ENCODE data around the gene DDX54.
A peak's percentile ranks its signal among the peaks of the same experiment; 100 is the strongest.
"Not testable (repeated sequence)": the region's sequence is repeated elsewhere in the genome, so short reads cannot be mapped to it uniquely, and the experiment has no call there.

Gene DDX54

GRCh38 chr12:113216027-113216426, 30.7 kb upstream of the DDX54 start:
- no peak for DNase-seq (ENCODE audit: low read depth in 2 of 2)

GRCh38 chr12:113214895-113215400, 29.7 kb upstream of the DDX54 start:
- no peak for DNase-seq (ENCODE audit: low read depth in 2 of 2)

- no peak for DNase-seq (ENCODE audit: low read depth in 2 of 2)
Observed at GRCh38 chr12:113211160-113211559, 25.9 kb upstream of the DDX54 start.

- DNase-seq (ENCODE audit: low read depth in 2 of 2), result no peak
Observed at GRCh38 chr12:113208041-113208934, 23.0 kb upstream of the DDX54 start.

GRCh38 chr12:113207613-113208040, 22.3 kb upstream of the DDX54 start:
- no peak for DNase-seq (ENCODE audit: low read depth in 2 of 2)

GRCh38 chr12:113206802-113207201, 21.5 kb upstream of the DDX54 start:
- DNase-seq (ENCODE audit: low read depth in 2 of 2), result not testable (repeated sequence)

GRCh38 chr12:113204804-113205203, 19.5 kb upstream of the DDX54 start:
- no peak for DNase-seq (ENCODE audit: low read depth in 2 of 2)

- no peak for DNase-seq (ENCODE audit: low read depth in 2 of 2)
Observed at GRCh38 chr12:113203852-113204760, 18.8 kb upstream of the DDX54 start.

GRCh38 chr12:113202300-113203075, 17.2 kb upstream of the DDX54 start:
- DNase-seq (ENCODE audit: low read depth in 2 of 2), result no peak

GRCh38 chr12:113201187-113202177, 16.2 kb upstream of the DDX54 start:
- no peak for DNase-seq (ENCODE audit: low read depth in 2 of 2)

- no peak for DNase-seq (ENCODE audit: low read depth in 2 of 2)
Observed at GRCh38 chr12:113200021-113200797, 14.9 kb upstream of the DDX54 start.

- DNase-seq (ENCODE audit: low read depth in 2 of 2), result no peak
Observed at GRCh38 chr12:113198296-113198695, 13.0 kb upstream of the DDX54 start.

- no peak for DNase-seq (ENCODE audit: low read depth in 2 of 2)
Observed at GRCh38 chr12:113197518-113198077, 12.3 kb upstream of the DDX54 start.

GRCh38 chr12:113196990-113197389, 11.7 kb upstream of the DDX54 start:
- DNase-seq (ENCODE audit: low read depth in 2 of 2), result peak; percentile 29 to 35

- no peak for DNase-seq (ENCODE audit: low read depth in 2 of 2)
Observed at GRCh38 chr12:113196582-113196981, 11.3 kb upstream of the DDX54 start.

- DNase-seq (ENCODE audit: low read depth in 2 of 2), result no peak
Observed at GRCh38 chr12:113195598-113195997, 10.3 kb upstream of the DDX54 start.

- DNase-seq (ENCODE audit: low read depth in 2 of 2), result no peak
Observed at GRCh38 chr12:113194971-113195391, 9.7 kb upstream of the DDX54 start.

GRCh38 chr12:113191227-113191626, 5.9 kb upstream of the DDX54 start:
- no peak for DNase-seq (ENCODE audit: low read depth in 2 of 2)

GRCh38 chr12:113190761-113191160, 5.5 kb upstream of the DDX54 start:
- DNase-seq (ENCODE audit: low read depth in 2 of 2), result no peak

Measured in activated CD4-positive, alpha-beta T cell treated with anti-CD3 and anti-CD28 coated beads for 24 hours (primary cell).